Endothelial cell of umbilical vein (primary cell): ENCODE results near the gene TBC1D10A. TPM values are rescaled to one million over a fixed set of nuclear protein-coding genes. Genes with fewer than 3 reads are reported as not detected.

Source experiments
- BruUV-seq: library from RNA; stranded (reverse); fragments of 400-500 nt; replicated peaks from 2 replicates; lab custom pipeline; 2021; lab: Mats Ljungman, UMichigan
- CTCF ChIA-PET: fragments of 300-600, 350-600 bp; sonication (Branson Sonifier 250); formaldehyde crosslinking; loops from one replicate; lab custom pipeline; 2021; ENCODE audit warnings: antibody characterized with exemption, inconsistent platforms; lab: Charles Lee
- POLR2A ChIA-PET: fragments of 300-600, 350-600 bp; sonication (Branson Sonifier 250); formaldehyde crosslinking; loops from one replicate; lab custom pipeline; 2021; ENCODE audit warnings: antibody characterized with exemption, inconsistent platforms; lab: Charles Lee
- DNase-seq: peaks from one replicate; pipeline ENCODE4 v3.0.0-alpha.2; 2011; ENCODE audit warnings: low read depth, low spot score
- FAIRE-seq: peaks from 2 replicates; lab custom pipeline; 2011; peaks lifted over from hg19 to GRCh38; lab: Jason Lieb, UNC
- H2AFZ ChIP-seq: 2 replicates; pipeline ENCODE4 v1.6.0; 2012; ENCODE audit warnings: low read depth, low read length, control low read depth, inconsistent platforms
- H3K27ac ChIP-seq: 2 replicates; pipeline ENCODE4 v1.5.1; 2011; ENCODE audit warnings: low read depth, mild to moderate bottlenecking, control low read depth, low read length, moderate library complexity; ENCODE audit not compliant: insufficient read depth
- H3K27me3 ChIP-seq, 2 experiments: 2 replicates each; pipeline versions ENCODE4 v1.6.0 to v1.6.1; 2011; ENCODE audit warnings: low read length in 2 of 2, mixed read lengths in 1 of 2; ENCODE audit not compliant: control insufficient read depth in 2 of 2, insufficient read depth in 2 of 2
- H3K36me3 ChIP-seq, 2 experiments: 2 replicates in 1 of 2; 3 replicates in 1 of 2; pipeline ENCODE4 v1.5.1; 2011; ENCODE audit warnings: low read length in 2 of 2, mild to moderate bottlenecking in 1 of 2, moderate library complexity in 1 of 2; ENCODE audit not compliant: control insufficient read depth in 2 of 2, insufficient read depth in 2 of 2; ENCODE audit errors: extremely low read depth in 1 of 2
- H3K4me1 ChIP-seq: 3 replicates; pipeline ENCODE4 v1.5.1; 2011; ENCODE audit warnings: mild to moderate bottlenecking, low read length; ENCODE audit not compliant: control insufficient read depth, insufficient read depth; ENCODE audit errors: extremely low read depth
- H3K4me2 ChIP-seq: 2 replicates; pipeline ENCODE4 v1.6.1; 2011; ENCODE audit warnings: low read length, control low read depth, mixed read lengths; ENCODE audit not compliant: insufficient read depth
- H3K4me3 ChIP-seq, 3 experiments: fragments of 200-600 bp in 1 of 3; sonication (generic), shearing (Covaris generic) in 1 of 3; replicated peaks in 1 of 3; 2 replicates each; pipeline ENCODE4 v1.5.1; 2011 to 2016; ENCODE audit warnings: control low read depth in 3 of 3, low read length in 3 of 3, mild to moderate bottlenecking in 2 of 3, inconsistent platforms in 1 of 3, low read depth in 1 of 3, moderate library complexity in 1 of 3; ENCODE audit not compliant: insufficient read depth in 1 of 3
- H3K79me2 ChIP-seq: 2 replicates; pipeline ENCODE4 v1.6.0; 2012; ENCODE audit warnings: low read length, inconsistent platforms; ENCODE audit not compliant: control insufficient read depth, insufficient read depth
- H3K9ac ChIP-seq: replicated peaks from 2 replicates; pipeline ENCODE3; 2011; ENCODE audit warnings: low read length, control low read depth; ENCODE audit not compliant: insufficient read depth; ENCODE audit errors: extremely low read depth
- H3K9me1 ChIP-seq: replicated peaks from 3 replicates; pipeline ENCODE4 v1.6.0; 2011; ENCODE audit warnings: mild to moderate bottlenecking, low read length; ENCODE audit not compliant: control insufficient read depth, insufficient read depth; ENCODE audit errors: extremely low read depth
- H3K9me3 ChIP-seq: replicated peaks from 2 replicates; pipeline ENCODE4 v1.5.1; 2012; ENCODE audit warnings: low read length, inconsistent platforms; ENCODE audit not compliant: control insufficient read depth, insufficient read depth
- H4K20me1 ChIP-seq: replicated peaks from 2 replicates; pipeline ENCODE3; 2011; ENCODE audit warnings: mild to moderate bottlenecking, low read length; ENCODE audit not compliant: control insufficient read depth, insufficient read depth; ENCODE audit errors: extremely low read depth
- CTCF ChIP-seq, 2 donors: IDR thresholded peaks; 1 replicate in 1 of 2; 2 replicates in 1 of 2; pipeline ENCODE4 v1.5.1; 2011; ENCODE audit warnings: low read length in 2 of 2, mild to moderate bottlenecking in 2 of 2, moderate library complexity in 2 of 2, control low read depth in 1 of 2, inconsistent platforms in 1 of 2, low read depth in 1 of 2; ENCODE audit not compliant: insufficient read depth in 1 of 2; ENCODE audit errors: extremely low read depth in 1 of 2
- GATA2 ChIP-seq: IDR thresholded peaks from 2 replicates; pipeline ENCODE4 v1.7.0; 2011; ENCODE audit warnings: low read depth, mild to moderate bottlenecking, moderate library complexity, mixed read lengths, low read length; ENCODE audit not compliant: insufficient read length, insufficient read depth
- MAX ChIP-seq: IDR thresholded peaks from 2 replicates; pipeline ENCODE4 v1.6.1; 2011; ENCODE audit not compliant: insufficient read depth, insufficient read length
- dilution Hi-C: fragments of 300-500 bp; cut with MboI; formaldehyde crosslinking; loops from one replicate; pipeline ENCODE4 v1.15.0; 2019; ENCODE audit warnings: low sequenced_read_pairs; ENCODE audit not compliant: extremely low pct_ligation_motif_present
- intact Hi-C: fragments of 100-400 bp; cut with micrococcal nuclease; formaldehyde crosslinking; loops from one replicate; pipeline ENCODE4 v1.10.0; 2022
- polyA plus RNA-seq, 4 experiments: library from polyadenylated mRNA; depleted of rRNA in 3 of 4; stranded (reverse) in 3 of 4; unstranded in 1 of 4; fragments of >200 nt; gene quantifications; 2 replicates each; pipeline versions ENCODE4 v1.2.1 to v1.2.3, GENCODE V29; 2011 to 2012; ENCODE audit warnings: missing spikeins in 1 of 4
- total RNA-seq: library from RNA; stranded (reverse); gene quantifications from 2 replicates; pipeline ENCODE4 v1.2.3, GENCODE V29; 2021

TBC1D10A gene
- total and polyA plus RNA-seq, 2 donors (not counting 3 experiments of a cell fraction or from before 2014, with no cell fraction given), result 10.0 to 11.9 TPM

- ChIA-PET CTCF (interaction anchor here (1.5 to 1.9 kb wide), 2 partner anchors 67 to 91 kb away, joined by 3 to 5 read pairs; no protein-coding TSS in a partner anchor), POLR2A (no interaction called here)
- H3K4me1 ChIP-seq, result peaks cover 15% of the 10 kb centered on the region
- DNase-seq (no peak), FAIRE-seq (no peak)
- no peak overlapping the region for H3K9ac ChIP-seq
- no TSS peak for BruUV-seq
- H3K36me3 ChIP-seq, result peaks cover 14% of the 10 kb centered on the region in 2 experiments
- no peaks in the 10 kb centered on the region for H3K9me1 ChIP-seq
- dilution Hi-C loops, result no loop called here
- H3K79me2 ChIP-seq, result peaks cover 56% of the 10 kb centered on the region
- no peak overlapping the region for H3K4me3 ChIP-seq
- H3K27ac ChIP-seq, result no peak overlapping the region
- H2AFZ ChIP-seq, result no peak overlapping the region
- H3K9me3 ChIP-seq, result no peaks in the 10 kb centered on the region
- no peak overlapping the region for H3K4me2 ChIP-seq
- H4K20me1 ChIP-seq, result peaks cover 2% of the 10 kb centered on the region
- no peaks in the 10 kb centered on the region for H3K27me3 ChIP-seq
- TF ChIP-seq GATA2, result no peak
- TF ChIP-seq CTCF (IDR thresholded peaks at IDR 0.05; ENCODE audit: extremely low read depth in 1 of 2, insufficient read depth in 1 of 2, low read depth in 1 of 2, low read length in 2 of 2), result no peak
- intact Hi-C loops, result no loop called here
Measured at GRCh38 chr22:30354644-30355043, 27.9 kb upstream of the TBC1D10A start.

- H3K4me2 ChIP-seq, result no peak overlapping the region
- BruUV-seq, result no TSS peak
Measured at GRCh38 chr22:30351226-30351625, 24.5 kb upstream of the TBC1D10A start.

More at GRCh38 chr22:30351226-30351625, 24.5 kb upstream of the TBC1D10A start:
- DNase-seq, result no peak
- Histone ChIP-seq H4K20me1 (peaks cover 2% of the 10 kb centered on the region), H3K9me3 (no peaks in the 10 kb centered on the region), H3K9me1 (no peaks in the 10 kb centered on the region), H3K9ac (no peak overlapping the region), H3K79me2 (peaks cover 71% of the 10 kb centered on the region), H3K27me3 (no peaks in the 10 kb centered on the region), H3K36me3 (peaks cover 22 to 28% of the 10 kb centered on the region in 2 experiments), H2AFZ (no peak overlapping the region), H3K4me1 (peaks cover 15% of the 10 kb centered on the region), H3K27ac (no peak overlapping the region), H3K4me3 (no peak overlapping the region)
- POLR2A ChIA-PET, result no interaction called here
- no peak for FAIRE-seq
- dilution Hi-C loops, result no loop called here
- TF ChIP-seq MAX, result no peak
- intact Hi-C loops, result no loop called here
- CTCF ChIA-PET, result interaction anchor here (1.9 kb wide), 1 partner anchor 64 kb away, joined by 5 read pairs; no protein-coding TSS in a partner anchor
